Measurements from ENCODE around the gene GABARAP.
A peak's percentile ranks its signal among the peaks of the same experiment; 100 is the strongest.

GABARAP gene

DNA sequence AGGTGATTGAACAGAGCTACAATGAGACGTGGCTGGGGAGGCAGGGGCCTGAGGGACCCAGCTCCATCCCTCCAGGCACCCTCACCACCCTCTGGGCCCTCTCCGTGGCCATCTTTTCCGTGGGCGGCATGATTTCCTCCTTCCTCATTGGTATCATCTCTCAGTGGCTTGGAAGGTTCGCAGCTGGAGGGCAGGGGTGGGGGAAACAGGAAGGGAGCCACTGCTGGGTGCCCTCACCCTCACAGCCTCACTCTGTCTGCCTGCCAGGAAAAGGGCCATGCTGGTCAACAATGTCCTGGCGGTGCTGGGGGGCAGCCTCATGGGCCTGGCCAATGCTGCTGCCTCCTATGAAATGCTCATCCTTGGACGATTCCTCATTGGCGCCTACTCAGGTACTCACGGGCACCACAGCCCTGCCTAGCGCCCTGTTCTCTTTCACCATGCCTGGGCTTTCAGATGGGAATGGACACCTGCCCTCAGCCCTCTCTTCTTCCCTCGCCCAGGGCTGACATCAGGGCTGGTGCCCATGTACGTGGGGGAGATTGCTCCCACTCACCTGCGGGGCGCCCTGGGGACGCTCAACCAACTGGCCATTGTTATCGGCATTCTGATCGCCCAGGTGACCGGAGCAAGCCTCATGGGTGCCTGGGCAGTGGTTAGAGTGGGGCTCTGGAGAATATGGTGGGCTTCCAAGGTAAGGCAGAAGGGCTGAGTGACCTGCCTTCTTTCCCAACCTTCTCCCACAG, 41.4 kb upstream of the GABARAP start:
- no peak overlapping the region for H3K4me3 ChIP-seq (ENCODE audit: low read depth, low read length)
- DNase-seq (ENCODE audit: low read depth) = no peak

DNA sequence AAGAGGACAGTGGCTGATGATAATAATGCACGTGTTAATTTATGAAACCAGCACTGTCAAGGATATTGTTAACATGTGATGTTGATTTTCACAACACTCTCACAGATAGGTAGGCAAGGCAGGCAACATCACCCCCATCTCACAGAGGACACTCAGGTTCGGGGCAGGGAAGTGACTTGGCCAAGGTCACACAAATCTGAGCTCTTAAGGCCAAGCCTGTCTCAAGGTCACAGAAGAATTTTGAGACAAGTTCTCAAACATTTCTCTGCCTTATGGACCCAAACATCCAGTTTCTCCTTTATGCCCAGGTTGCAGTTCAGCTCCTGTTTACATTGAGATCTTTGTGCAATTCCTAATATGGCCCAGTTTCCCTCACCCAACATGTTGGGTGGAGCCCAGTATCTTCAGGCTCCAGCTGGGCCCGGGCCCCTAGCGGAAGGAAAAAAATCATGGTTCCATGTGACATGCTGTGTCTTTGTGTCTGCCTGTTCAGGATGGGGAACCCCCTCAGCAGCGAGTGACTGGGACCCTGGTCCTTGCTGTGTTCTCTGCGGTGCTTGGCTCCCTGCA, 40.6 kb upstream of the GABARAP start:
- DNase-seq (ENCODE audit: low read depth) = no peak
- TF ChIP-seq, protein P1, sequence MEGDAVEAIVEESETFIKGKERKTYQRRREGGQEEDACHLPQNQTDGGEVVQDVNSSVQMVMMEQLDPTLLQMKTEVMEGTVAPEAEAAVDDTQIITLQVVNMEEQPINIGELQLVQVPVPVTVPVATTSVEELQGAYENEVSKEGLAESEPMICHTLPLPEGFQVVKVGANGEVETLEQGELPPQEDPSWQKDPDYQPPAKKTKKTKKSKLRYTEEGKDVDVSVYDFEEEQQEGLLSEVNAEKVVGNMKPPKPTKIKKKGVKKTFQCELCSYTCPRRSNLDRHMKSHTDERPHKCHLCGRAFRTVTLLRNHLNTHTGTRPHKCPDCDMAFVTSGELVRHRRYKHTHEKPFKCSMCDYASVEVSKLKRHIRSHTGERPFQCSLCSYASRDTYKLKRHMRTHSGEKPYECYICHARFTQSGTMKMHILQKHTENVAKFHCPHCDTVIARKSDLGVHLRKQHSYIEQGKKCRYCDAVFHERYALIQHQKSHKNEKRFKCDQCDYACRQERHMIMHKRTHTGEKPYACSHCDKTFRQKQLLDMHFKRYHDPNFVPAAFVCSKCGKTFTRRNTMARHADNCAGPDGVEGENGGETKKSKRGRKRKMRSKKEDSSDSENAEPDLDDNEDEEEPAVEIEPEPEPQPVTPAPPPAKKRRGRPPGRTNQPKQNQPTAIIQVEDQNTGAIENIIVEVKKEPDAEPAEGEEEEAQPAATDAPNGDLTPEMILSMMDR (IDR thresholded peaks at IDR 0.05; ENCODE audit: low read depth, low read length, missing control alignments) = peak; percentile 21
- H3K4me3 ChIP-seq (ENCODE audit: low read depth, low read length) = no peak overlapping the region

More for the DNA sequence above, 41.4 kb upstream of the GABARAP start:
- TF ChIP-seq, protein P1 (IDR thresholded peaks at IDR 0.05; ENCODE audit: low read depth, low read length, missing control alignments) = no peak

DNA sequence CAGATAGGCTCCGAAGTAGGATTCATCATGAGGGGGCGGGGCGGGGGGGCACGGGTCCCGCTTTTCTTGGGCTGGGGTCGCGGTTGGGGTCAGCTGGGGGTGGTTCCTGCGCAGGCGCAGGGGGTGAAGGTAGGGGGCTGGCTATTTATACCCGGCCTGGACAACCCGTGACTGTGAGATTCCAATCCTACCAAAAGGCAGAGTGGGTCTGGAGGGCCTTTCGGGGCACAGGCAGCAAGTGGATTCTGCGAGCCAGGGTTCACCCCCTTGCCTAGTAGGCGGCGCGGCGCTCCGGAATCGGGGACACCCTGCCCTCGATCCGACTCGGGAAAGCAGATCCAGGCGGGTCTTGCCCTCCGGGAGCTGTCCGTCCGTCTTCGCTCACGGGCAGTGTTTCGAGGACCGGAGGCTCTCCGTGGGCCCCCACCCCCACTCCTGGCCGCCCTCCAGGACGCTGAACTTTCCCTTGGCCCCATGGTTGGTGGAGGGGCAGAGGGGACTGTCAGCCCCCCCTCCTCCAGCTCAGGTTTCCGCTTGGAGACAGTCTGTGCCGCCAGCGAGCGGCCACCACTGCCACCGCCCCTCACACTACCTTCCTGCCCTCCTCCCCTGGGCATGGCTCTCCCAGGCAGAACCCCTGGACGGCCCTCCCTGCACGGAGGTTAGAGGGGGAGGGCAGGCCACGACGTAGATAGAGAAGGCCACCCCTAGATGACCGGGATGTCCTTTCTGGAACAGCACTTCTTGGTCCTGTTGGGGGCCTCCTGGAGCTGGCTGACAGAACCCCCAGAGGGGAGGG, 39.9 kb upstream of the GABARAP start:
- TF ChIP-seq, protein P1 (IDR thresholded peaks at IDR 0.05; ENCODE audit: low read depth, low read length, missing control alignments) = no peak
- no peak for DNase-seq (ENCODE audit: low read depth)
- peak overlapping the region; percentile 57; the same call in 1 of the 2 replicates for H3K4me3 ChIP-seq (ENCODE audit: low read depth, low read length)

DNA sequence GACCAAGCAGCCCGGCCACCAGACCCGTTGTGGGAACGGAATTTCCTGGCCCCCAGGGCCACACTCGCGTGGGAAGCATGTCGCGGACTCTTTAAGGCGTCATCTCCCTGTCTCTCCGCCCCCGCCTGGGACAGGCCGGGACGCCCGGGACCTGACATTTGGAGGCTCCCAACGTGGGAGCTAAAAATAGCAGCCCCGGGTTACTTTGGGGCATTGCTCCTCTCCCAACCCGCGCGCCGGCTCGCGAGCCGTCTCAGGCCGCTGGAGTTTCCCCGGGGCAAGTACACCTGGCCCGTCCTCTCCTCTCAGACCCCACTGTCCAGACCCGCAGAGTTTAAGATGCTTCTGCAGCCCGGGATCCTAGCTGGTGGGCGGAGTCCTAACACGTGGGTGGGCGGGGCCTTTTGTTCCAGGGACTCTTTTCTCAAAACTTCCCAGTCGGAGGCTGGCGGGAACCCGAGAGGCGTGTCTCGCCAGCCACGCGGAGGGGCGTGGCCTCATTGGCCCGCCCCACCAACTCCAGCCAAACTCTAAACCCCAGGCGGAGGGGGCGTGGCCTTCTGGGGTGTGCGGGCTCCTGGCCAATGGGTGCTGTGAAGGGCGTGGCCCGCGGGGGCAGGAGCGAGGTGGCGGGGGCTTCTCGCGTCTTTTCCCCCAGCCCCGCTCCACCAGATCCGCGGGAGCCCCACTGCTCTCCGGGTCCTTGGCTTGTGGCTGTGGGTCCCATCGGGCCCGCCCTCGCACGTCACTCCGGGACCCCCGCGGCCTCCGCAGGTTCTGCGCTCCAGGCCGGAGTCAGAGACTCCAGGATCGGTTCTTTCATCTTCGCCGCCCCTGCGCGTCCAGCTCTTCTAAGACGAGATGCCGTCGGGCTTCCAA, 39.1 kb upstream of the GABARAP start, which contains the start of gene SLC2A4:
TSS of gene SLC2A4 (plus strand) at position 645 of the 879 bp plus-strand sequence. CDS start at position 862, 217 bp downstream.
- peak; percentile 60 for DNase-seq (ENCODE audit: low read depth)
- TF ChIP-seq, protein P1 (IDR thresholded peaks at IDR 0.05; ENCODE audit: low read depth, low read length, missing control alignments) = no peak
- peak within 1 kb of the TSS; percentile 57 for H3K4me3 ChIP-seq (ENCODE audit: low read depth, low read length)

DNA sequence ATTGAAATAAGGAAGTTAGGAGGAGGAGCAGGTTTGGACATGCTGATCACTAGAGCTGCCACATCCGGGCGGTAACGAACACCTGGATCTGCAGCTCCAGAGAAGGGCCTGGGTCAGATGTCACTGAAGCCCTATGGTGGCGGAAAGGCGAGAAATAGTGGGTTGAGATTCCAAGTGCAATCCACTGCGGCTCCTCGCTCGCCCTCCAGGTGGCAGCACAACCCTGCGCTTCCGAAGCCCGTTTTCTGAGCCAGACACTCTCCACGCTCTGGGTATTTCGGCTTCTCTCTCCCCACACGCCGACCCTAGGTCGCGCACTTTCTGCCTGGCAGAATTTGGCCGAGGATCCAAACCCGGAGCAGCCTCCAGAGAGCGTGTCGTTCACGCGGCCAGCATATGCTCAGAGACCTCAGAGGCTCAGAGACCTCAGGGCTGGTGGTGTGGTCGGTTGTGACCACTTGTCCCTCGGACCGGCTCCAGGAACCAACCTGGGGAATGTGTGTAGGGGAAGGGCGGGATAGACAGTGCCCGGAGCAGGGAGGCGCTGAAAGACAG, 38.3 kb upstream of the GABARAP start:
- H3K4me3 ChIP-seq (ENCODE audit: low read depth, low read length) = peak overlapping the region; percentile 57
- TF ChIP-seq, protein P1 (IDR thresholded peaks at IDR 0.05; ENCODE audit: low read depth, low read length, missing control alignments) = peak; percentile 97
- DNase-seq (ENCODE audit: low read depth) = peak; percentile 59

DNA sequence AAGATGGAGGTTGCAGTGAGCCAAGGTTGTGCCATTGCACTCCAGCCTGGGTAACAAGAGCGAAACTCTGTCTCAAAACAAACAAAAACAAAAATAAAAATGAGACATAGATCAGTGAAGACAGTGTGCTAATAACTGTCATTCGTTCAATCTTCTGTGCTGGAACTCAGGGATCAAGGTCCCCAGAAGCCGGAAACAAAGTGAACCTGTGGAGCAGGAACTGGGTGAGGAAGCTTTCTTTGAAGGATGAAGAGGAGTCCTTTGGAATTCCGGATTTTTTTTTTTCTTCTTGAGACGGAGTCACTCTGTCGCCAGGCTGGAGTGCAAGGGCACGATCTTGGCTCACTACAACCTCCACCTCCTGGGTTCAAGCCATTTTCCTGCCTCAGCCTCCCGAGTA, 37.2 kb upstream of the GABARAP start:
- H3K4me3 ChIP-seq (ENCODE audit: low read depth, low read length) = no peak overlapping the region
- DNase-seq (ENCODE audit: low read depth) = no peak
- TF ChIP-seq, protein P1 (IDR thresholded peaks at IDR 0.05; ENCODE audit: low read depth, low read length, missing control alignments) = no peak

Data from GM12864 (cell line).